Endothelial cell of umbilical vein (primary cell): ENCODE measurements around the gene DPPA2. TPM values are rescaled to one million over a fixed set of nuclear protein-coding genes. Genes with fewer than 3 reads are reported as not detected.
"Not testable (repeated sequence)": the region's sequence is repeated elsewhere in the genome, so short reads cannot be mapped to it uniquely, and the experiment has no call there.

Source experiments
- BruUV-seq: library from RNA; stranded (reverse); fragments of 400-500 nt; replicated peaks from 2 replicates; lab custom pipeline; 2021; lab: Mats Ljungman, UMichigan
- CTCF ChIA-PET: fragments of 300-600, 350-600 bp; sonication (Branson Sonifier 250); formaldehyde crosslinking; loops from one replicate; lab custom pipeline; 2021; ENCODE audit warnings: antibody characterized with exemption, inconsistent platforms; lab: Charles Lee
- POLR2A ChIA-PET: fragments of 300-600, 350-600 bp; sonication (Branson Sonifier 250); formaldehyde crosslinking; loops from one replicate; lab custom pipeline; 2021; ENCODE audit warnings: antibody characterized with exemption, inconsistent platforms; lab: Charles Lee
- DNase-seq: peaks from one replicate; pipeline ENCODE4 v3.0.0-alpha.2; 2011; ENCODE audit warnings: low read depth, low spot score
- FAIRE-seq: peaks from 2 replicates; lab custom pipeline; 2011; peaks lifted over from hg19 to GRCh38; lab: Jason Lieb, UNC
- H2AFZ ChIP-seq: 2 replicates; pipeline ENCODE4 v1.6.0; 2012; ENCODE audit warnings: low read depth, low read length, control low read depth, inconsistent platforms
- H3K27ac ChIP-seq: 2 replicates; pipeline ENCODE4 v1.5.1; 2011; ENCODE audit warnings: low read depth, mild to moderate bottlenecking, control low read depth, low read length, moderate library complexity; ENCODE audit not compliant: insufficient read depth
- H3K27me3 ChIP-seq, 2 experiments: 2 replicates each; pipeline versions ENCODE4 v1.6.0 to v1.6.1; 2011; ENCODE audit warnings: low read length in 2 of 2, mixed read lengths in 1 of 2; ENCODE audit not compliant: control insufficient read depth in 2 of 2, insufficient read depth in 2 of 2
- H3K36me3 ChIP-seq, 2 experiments: 2 replicates in 1 of 2; 3 replicates in 1 of 2; pipeline ENCODE4 v1.5.1; 2011; ENCODE audit warnings: low read length in 2 of 2, mild to moderate bottlenecking in 1 of 2, moderate library complexity in 1 of 2; ENCODE audit not compliant: control insufficient read depth in 2 of 2, insufficient read depth in 2 of 2; ENCODE audit errors: extremely low read depth in 1 of 2
- H3K4me1 ChIP-seq: 3 replicates; pipeline ENCODE4 v1.5.1; 2011; ENCODE audit warnings: mild to moderate bottlenecking, low read length; ENCODE audit not compliant: control insufficient read depth, insufficient read depth; ENCODE audit errors: extremely low read depth
- H3K4me2 ChIP-seq: 2 replicates; pipeline ENCODE4 v1.6.1; 2011; ENCODE audit warnings: low read length, control low read depth, mixed read lengths; ENCODE audit not compliant: insufficient read depth
- H3K4me3 ChIP-seq, 3 experiments: fragments of 200-600 bp in 1 of 3; sonication (generic), shearing (Covaris generic) in 1 of 3; replicated peaks in 1 of 3; 2 replicates each; pipeline ENCODE4 v1.5.1; 2011 to 2016; ENCODE audit warnings: control low read depth in 3 of 3, low read length in 3 of 3, mild to moderate bottlenecking in 2 of 3, inconsistent platforms in 1 of 3, low read depth in 1 of 3, moderate library complexity in 1 of 3; ENCODE audit not compliant: insufficient read depth in 1 of 3
- H3K79me2 ChIP-seq: 2 replicates; pipeline ENCODE4 v1.6.0; 2012; ENCODE audit warnings: low read length, inconsistent platforms; ENCODE audit not compliant: control insufficient read depth, insufficient read depth
- H3K9ac ChIP-seq: replicated peaks from 2 replicates; pipeline ENCODE3; 2011; ENCODE audit warnings: low read length, control low read depth; ENCODE audit not compliant: insufficient read depth; ENCODE audit errors: extremely low read depth
- H3K9me1 ChIP-seq: replicated peaks from 3 replicates; pipeline ENCODE4 v1.6.0; 2011; ENCODE audit warnings: mild to moderate bottlenecking, low read length; ENCODE audit not compliant: control insufficient read depth, insufficient read depth; ENCODE audit errors: extremely low read depth
- H3K9me3 ChIP-seq: replicated peaks from 2 replicates; pipeline ENCODE4 v1.5.1; 2012; ENCODE audit warnings: low read length, inconsistent platforms; ENCODE audit not compliant: control insufficient read depth, insufficient read depth
- H4K20me1 ChIP-seq: replicated peaks from 2 replicates; pipeline ENCODE3; 2011; ENCODE audit warnings: mild to moderate bottlenecking, low read length; ENCODE audit not compliant: control insufficient read depth, insufficient read depth; ENCODE audit errors: extremely low read depth
- EZH2 ChIP-seq: IDR thresholded peaks from 2 replicates; pipeline ENCODE4 v1.6.1; 2012; ENCODE audit warnings: borderline replicate concordance, low read depth, mild to moderate bottlenecking, moderate library complexity, low read length, inconsistent platforms; ENCODE audit not compliant: severe bottlenecking
- POLR2A ChIP-seq: IDR thresholded peaks from 2 replicates; pipeline ENCODE4 v1.6.1; 2012; ENCODE audit warnings: low read depth, mild to moderate bottlenecking, control low read depth, low read length
- POLR2AphosphoS5 ChIP-seq: IDR thresholded peaks from 2 replicates; pipeline ENCODE4 v1.6.1; 2012; ENCODE audit warnings: low read depth, mild to moderate bottlenecking, control low read depth, low read length, moderate library complexity; ENCODE audit not compliant: insufficient read depth
- dilution Hi-C: fragments of 300-500 bp; cut with MboI; formaldehyde crosslinking; loops from one replicate; pipeline ENCODE4 v1.15.0; 2019; ENCODE audit warnings: low sequenced_read_pairs; ENCODE audit not compliant: extremely low pct_ligation_motif_present
- intact Hi-C: fragments of 100-400 bp; cut with micrococcal nuclease; formaldehyde crosslinking; loops from one replicate; pipeline ENCODE4 v1.10.0; 2022
- polyA plus RNA-seq, 4 experiments: library from polyadenylated mRNA; depleted of rRNA in 3 of 4; stranded (reverse) in 3 of 4; unstranded in 1 of 4; fragments of >200 nt; gene quantifications; 2 replicates each; pipeline versions ENCODE4 v1.2.1 to v1.2.3, GENCODE V29; 2011 to 2012; ENCODE audit warnings: missing spikeins in 1 of 4
- total RNA-seq: library from RNA; stranded (reverse); gene quantifications from 2 replicates; pipeline ENCODE4 v1.2.3, GENCODE V29; 2021

The DPPA2 gene
- total and polyA plus RNA-seq, 2 donors (not counting 3 experiments of a cell fraction or from before 2014, with no cell fraction given) = not detected

DNA sequence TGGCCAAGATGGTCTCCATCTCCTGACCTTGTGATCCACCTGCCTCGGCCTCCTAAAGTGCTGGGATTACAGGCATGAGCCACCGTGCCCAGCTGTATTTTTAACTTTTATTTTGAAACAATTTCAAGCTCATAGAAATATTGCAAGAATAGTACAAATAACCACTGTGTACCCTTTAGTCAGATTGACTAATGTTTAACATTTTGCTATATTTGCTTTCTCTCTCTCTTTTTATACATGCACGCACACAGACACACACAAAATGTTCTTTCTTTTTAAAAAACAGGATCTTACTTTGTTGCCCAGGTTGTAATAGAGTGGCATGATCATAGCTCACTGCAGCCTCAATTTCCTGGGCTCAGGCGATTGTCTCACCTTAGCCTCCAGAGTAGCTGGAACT, 46.5 kb upstream of the DPPA2 start:
- Histone ChIP-seq H3K9ac (no peak overlapping the region), H3K4me1 (no peaks in the 10 kb centered on the region), H3K36me3 (no peaks in the 10 kb centered on the region), H3K9me3 (no peaks in the 10 kb centered on the region), H3K79me2 (no peaks in the 10 kb centered on the region), H3K27me3 (no peaks in the 10 kb centered on the region), H4K20me1 (no peaks in the 10 kb centered on the region), H3K4me2 (no peak overlapping the region), H3K4me3 (no peak overlapping the region), H3K9me1 (no peaks in the 10 kb centered on the region), H3K27ac (no peak overlapping the region), H2AFZ (no peak overlapping the region)
- BruUV-seq = no TSS peak
- intact Hi-C loops = no loop called here
- TF ChIP-seq POLR2A (no peak), POLR2AphosphoS5 (no peak), EZH2 (no peak)
- CTCF ChIA-PET = no interaction called here
- DNase-seq (no peak), FAIRE-seq (no peak)
- POLR2A ChIA-PET = no interaction called here
- dilution Hi-C loops = no loop called here

DNA sequence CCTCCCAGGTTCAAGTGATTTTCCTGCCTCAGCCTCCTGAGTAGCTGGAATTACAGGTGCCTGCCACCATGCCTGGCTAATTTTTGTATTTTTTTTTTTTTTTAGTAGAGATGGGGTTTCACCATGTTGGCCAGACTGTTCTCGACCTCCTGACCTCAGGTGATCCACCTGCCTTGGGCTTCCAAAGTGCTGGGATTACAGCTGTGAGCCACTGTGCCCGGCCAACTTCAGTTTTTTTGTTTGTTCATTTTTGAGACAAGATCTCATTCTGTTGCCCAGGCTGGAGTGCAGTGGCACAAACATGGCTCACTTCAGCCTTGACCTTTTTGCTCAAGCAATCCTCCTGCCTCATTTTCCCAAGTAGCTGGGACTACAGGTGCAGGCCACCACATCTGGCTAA, 42.5 kb upstream of the DPPA2 start:
- H3K9ac ChIP-seq, H3K4me2 ChIP-seq, dilution Hi-C loops, intact Hi-C loops, H4K20me1 ChIP-seq, H2AFZ ChIP-seq, H3K4me3 ChIP-seq, CTCF ChIA-PET, H3K9me3 ChIP-seq, POLR2A ChIA-PET, DNase-seq, FAIRE-seq, H3K36me3 ChIP-seq, H3K27me3 ChIP-seq, H3K27ac ChIP-seq, H3K9me1 ChIP-seq, H3K79me2 ChIP-seq, H3K4me1 ChIP-seq, BruUV-seq: not testable (repeated sequence)
